A172 (cell line): ENCODE data around the gene RCSD1. TPM values are rescaled to one million over a fixed set of nuclear protein-coding genes. Genes with fewer than 3 reads are reported as not detected.
"Not testable (repeated sequence)": the region's sequence is repeated elsewhere in the genome, so short reads cannot be mapped to it uniquely, and the experiment has no call there.

Experiments used
- DNase-seq: peaks from one replicate; pipeline ENCODE4 v3.0.0-alpha.2; 2015; ENCODE audit warnings: low spot score
- total RNA-seq: library from RNA; depleted of rRNA; stranded (reverse); fragments of >200 nt; shearing (Covaris generic); gene quantifications from 2 replicates; pipeline ENCODE4 v1.2.3, GENCODE V29; 2014

Gene RCSD1
- total RNA-seq, 1 experiment from 2014 or later = 0.29 TPM

DNA sequence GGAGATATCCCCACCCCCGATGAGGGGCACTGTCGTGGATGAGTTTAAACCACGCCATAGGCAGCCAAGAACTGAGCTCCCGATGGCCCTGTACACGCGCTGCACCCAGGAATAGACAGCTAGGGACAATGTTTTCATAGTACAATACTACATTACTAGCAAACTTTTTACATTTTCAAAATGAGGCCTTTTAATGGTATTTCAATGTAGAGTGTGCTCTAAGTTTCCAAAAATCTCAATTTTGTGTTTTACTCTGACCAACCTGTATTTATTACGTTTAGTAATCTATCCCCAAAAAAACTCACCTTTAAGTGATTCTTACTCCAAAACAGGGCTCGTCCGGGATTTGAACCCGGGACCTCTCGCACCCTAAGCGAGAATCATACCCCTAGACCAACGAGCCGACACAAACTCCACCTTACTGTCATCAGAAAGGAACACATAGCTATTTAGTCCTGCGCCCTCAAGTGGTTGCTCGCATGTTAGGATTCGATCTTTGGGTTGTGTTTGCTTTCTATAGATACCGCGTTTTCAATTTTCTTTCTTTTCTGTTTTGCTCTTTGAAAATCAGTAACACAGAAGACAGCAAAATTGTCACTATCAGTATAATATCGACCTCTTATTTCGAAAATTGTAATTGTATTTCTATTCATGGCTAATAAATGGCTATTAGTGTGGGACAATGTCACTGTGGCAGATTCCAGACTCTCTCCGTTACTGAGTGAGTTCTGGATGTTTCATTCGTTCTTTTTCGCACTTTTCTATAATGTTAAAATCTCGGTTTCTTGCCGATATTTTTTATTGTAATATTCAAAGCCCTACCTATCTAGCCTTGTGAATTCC is 85.3 kb downstream of the RCSD1 start:
- peak; percentile 90 for DNase-seq

GRCh38 chr1:167716000-167716271 is 85.9 kb downstream of the RCSD1 start:
- DNase-seq = no peak

- no peak for DNase-seq
Measured at GRCh38 chr1:167717351-167717750, 87.3 kb downstream of the RCSD1 start.

GRCh38 chr1:167718914-167719691 is 89.1 kb downstream of the RCSD1 start:
- peak; percentile 38 for DNase-seq

DNA sequence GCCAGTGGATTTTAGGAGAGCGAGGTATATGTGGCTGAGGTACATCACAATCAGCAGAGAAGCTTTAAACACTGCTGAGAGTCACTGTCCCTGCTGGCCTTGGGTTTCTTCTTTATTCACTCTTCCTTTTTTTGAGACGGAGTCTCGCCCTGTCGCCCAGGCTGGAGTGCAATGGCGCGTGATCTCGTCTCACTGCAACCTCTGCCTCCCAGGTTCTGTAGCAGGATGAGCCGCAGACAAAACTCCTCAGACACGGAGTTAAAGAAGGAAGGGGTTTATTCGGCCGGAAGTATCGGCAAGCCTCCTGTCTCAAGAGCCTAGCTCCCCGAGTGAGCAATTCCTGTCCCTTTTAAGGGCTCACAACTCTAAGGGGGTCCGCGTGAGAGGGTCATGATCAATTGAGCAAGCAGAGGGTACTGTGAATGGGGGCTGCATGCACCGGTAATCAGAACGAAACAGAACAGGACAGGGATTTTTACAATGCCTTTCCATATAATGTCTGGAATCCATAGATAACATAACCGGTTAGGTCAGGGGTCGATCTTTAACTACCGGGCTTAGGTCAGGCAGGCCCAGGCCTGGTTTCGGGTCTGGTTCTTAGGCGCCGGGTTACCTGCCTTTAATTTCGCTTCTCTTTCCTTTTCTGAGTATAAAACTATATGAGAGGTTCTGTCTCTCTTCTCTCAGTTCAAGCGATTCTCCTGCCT is 89.8 kb downstream of the RCSD1 start:
- not testable (repeated sequence) for DNase-seq

DNA sequence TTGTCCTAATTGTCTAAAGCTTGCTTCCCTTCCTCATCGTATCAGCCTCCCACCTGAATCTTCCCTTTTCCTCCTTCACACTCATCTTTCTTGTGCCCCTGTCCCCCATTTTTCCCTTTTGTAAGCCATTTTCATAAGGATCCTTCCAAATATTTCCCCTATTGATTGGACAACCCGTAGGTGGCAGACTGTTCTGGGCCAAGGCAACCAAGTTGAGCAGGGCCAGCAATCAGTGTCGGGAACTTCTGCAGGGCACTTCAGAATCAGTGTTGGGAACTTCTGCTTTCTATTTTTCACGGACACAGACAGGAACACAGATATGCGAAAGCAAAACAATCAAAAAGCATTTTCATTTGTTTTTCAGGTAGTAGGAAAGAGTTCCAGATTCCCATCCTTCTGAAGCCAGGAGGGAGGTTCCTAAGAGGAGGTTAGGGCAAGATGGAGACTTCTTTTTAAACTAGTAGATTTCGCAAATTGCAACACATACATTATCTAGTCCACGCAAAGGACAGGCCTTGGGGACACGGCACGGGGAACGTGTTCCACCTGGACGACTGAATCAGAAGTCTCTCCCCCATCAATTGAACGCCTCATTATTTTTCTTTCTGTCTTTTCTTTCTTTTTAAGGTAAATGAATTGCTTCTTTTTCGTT is 91.1 kb downstream of the RCSD1 start:
- peak; percentile 49 for DNase-seq

DNA sequence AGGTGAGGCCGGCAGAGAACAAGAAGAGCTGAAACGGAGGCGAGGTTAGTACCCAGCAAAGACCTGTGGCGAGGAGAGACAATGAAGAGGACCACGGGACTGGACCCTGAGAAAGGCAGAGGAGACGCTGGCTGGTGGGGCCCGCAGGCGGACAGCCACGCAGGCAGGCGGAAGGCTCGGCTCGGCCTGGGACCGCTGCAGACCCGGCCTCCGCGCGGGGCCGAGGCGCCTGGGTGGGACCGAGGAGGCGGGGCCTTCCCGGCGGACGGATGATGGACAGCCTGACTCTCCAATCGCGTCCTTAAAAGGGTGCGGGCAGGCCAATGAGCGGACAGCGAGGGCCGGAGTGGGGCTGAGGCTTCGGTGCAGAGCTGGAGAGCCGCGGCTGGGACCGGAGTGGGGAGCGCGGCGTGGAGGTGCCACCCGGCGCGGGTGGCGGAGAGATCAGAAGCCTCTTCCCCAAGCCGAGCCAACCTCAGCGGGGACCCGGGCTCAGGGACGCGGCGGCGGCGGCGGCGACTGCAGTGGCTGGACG is 91.7 kb downstream of the RCSD1 start, which contains the start of gene MPZL1:
MPZL1 (plus strand) TSS at position 366 of the 535 bp plus-strand sequence. CDS start 170 bp downstream, outside the sequence.
- peak; percentile 89 for DNase-seq

DNA sequence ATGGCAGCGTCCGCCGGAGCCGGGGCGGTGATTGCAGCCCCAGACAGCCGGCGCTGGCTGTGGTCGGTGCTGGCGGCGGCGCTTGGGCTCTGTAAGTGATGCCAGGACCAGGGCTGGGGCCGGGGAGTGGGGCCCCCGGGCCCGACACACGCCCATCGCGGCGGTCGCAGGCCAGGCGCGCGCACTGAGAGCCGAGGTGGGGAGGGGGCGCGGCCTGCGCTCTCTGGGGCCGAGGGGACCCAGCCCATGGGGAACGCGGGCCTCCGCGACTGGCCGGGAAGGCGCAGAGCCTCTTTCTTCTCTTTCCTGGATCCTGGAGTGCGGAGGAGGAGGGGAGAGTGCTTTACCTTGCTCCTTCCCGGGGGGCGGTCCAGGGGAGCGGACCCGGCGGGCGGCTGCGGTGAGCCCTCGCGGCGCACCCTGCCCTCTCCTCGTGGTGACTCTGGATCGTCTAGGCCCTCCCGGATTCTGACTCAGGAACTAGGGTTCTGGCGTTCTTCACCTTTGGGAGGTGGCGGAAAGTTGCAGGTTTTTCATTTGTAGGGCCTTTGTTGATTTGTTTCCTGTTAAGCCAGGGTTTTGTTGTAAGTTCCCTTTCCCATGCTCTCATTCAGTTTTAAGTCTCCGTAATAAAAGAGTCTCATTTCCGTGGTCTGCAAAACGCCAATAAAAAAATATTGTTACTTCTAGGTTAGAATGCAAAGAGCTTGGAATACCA is 92.3 kb downstream of the RCSD1 start:
- DNase-seq = peak; percentile 50

- no peak for DNase-seq
Measured at GRCh38 chr1:167722870-167723251, 92.8 kb downstream of the RCSD1 start.

- no peak for DNase-seq
Measured at GRCh38 chr1:167723707-167724323, 93.8 kb downstream of the RCSD1 start.

DNA sequence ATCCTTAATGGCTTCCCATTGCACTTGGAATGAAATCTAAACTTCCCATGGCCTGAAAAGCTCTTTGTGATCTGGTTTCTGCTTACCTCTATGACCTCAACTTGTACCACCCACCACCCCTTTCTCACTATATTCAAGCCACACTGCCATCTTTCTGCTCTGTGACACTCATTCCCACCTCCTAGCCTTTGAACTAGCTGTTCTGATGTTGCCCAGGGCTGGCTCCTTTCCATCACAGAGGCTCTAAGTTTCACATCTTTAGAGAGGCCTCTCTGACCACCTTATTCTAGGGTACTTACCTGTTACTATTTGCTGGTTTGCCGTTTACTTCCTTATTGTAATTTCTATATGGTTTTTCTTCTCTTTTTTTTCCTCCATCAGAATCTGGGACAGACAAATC is 96.0 kb downstream of the RCSD1 start:
- DNase-seq = no peak

DNA sequence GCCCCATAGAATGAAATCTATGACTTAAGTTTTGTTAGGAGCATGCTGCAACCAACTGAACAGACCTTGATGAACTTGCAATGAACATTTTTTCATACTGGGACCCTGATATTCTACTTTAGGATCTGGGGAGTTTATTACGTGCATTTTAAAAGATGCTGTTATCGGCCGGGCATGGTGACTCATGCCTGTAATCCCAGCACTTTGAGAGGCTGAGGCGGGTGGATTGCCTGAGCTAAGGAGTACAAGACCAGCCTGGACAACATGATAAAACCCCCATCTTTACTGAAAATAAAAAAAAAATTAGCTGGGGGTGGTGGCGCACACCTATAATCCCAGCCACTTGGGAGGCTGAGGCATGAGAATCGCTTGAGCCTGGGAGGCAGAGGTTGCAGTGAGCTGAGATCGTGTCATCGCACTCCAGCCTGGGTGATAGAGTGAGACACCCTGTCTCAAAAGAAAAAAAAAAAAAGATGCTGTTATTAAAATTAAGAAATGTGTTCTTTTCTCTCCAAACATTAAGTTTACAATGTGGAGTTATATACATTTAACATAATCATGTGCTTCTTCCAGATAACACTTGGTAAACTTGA is 98.9 kb downstream of the RCSD1 start:
- no peak for DNase-seq

DNA sequence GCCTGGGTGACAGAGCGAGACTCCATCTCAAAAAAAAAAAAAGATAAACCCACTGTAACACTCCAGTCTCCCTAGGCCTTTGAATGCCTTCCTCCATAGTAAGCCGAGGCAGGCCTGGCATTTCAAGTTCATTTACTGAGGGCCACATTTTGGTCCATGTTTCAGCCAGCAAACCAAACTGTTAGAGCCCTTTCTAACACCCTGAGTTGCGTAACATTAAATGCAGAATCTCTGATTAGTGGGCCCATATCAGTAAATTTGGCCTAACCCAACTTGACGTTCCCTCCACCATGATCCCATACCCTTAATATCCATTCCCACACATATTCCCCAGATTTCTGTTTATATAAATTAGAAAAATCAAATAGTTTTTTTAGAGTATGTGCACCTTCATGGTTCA is 104.2 kb downstream of the RCSD1 start:
- DNase-seq = no peak

DNA sequence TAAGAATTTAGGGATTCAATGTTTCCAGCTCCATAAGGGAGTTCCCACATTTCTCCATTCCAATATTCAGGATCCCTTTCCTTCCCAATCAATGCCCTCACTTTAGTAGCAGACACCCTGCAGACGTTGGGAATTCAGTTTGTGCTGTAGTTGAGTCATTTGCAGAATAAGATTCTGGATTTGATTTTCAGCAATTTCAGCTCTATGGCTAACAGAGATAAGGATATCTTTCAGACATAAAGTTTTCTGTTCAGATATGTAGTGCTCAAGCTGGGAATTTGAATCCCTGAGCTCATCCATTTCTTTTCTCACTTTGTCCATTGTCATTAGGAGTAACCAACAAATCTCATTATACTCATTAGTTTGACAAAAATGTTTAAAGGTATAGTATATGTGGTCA is 104.8 kb downstream of the RCSD1 start:
- DNase-seq = no peak

DNA sequence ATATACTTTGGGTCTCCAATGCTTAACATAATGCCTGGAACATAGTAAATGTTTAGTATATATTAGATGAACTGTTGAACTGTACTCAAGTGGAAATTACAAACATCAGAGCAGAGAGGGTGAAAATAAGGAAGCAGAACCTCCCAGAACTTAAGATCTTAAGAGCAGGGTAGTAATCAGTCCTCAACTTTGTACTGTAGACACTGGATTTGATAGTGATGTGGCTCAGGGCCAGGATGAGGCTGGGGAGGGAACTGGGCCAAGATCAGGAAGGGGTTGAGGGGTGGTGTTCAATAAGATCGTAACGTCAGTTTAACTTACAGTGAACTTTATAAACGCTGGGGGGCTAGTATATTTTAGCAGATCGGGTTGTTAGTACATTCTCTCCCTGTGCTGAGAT is 107.1 kb downstream of the RCSD1 start:
- no peak for DNase-seq

DNA sequence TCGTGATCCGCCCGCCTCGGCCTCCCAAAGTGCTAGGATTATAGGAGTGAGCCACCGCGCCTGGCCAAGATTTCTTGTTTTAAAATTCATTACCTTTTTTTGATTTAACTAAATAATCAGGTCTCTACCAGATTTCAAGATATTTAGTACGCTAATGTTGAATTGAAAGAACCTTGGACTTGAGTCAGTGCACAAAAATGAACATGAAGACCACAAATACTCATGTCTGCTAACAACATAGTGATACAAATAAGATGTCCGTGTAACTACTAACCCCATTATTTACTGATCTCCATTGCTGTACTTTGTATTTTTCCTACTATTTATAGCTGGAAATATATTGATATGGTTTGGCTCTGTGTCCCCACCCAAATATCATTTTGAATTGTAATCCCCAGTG is 108.1 kb downstream of the RCSD1 start:
- DNase-seq = no peak

- DNase-seq = no peak
Measured at GRCh38 chr1:167739752-167740151, 109.7 kb downstream of the RCSD1 start.

DNA sequence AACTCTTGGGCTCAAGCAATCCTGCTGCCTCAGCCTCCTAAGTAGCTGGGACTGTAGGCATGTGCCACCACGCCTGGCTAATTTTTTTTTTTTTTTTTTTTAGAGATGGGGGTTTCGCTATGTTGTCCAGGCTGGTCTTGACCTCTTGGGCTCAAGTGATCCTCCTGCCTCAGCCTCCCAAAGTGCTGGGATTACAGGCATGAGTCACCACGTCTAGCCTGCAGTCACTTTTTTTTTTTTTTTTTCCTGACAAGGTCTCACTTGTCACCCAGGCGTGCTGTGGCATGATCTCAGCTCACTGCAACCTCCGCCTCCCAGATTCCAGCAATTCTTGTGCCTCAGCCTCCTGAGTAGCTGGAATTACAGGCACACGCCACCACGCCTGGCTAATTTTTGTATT is 111.1 kb downstream of the RCSD1 start:
- not testable (repeated sequence) for DNase-seq

GRCh38 chr1:167742392-167743057 is 112.5 kb downstream of the RCSD1 start:
- not testable (repeated sequence) for DNase-seq

GRCh38 chr1:167744901-167745300 is 114.9 kb downstream of the RCSD1 start:
- DNase-seq = no peak
